ENCODE measurements around the gene UTP3.
"Not testable (repeated sequence)": the region's sequence is repeated elsewhere in the genome, so short reads cannot be mapped to it uniquely, and the experiment has no call there.

The UTP3 gene

GRCh38 chr4:70691661-70692060 lies 3.3 kb downstream of the UTP3 start:
- no peak for TF ChIP-seq CTCF (IDR thresholded peaks at IDR 0.05; ENCODE audit: low read depth, low read length)
- DNase-seq (ENCODE audit: extremely low read depth, low read depth), result no peak

- not testable (repeated sequence) for DNase-seq (ENCODE audit: extremely low read depth, low read depth)
These were observed 6.3 kb downstream of the UTP3 start for GRCh38 chr4:70694633-70695032.

GRCh38 chr4:70698435-70698834 lies 10.1 kb downstream of the UTP3 start:
- DNase-seq (ENCODE audit: extremely low read depth, low read depth), result not testable (repeated sequence)

- DNase-seq (ENCODE audit: extremely low read depth, low read depth), result no peak
- no peak for TF ChIP-seq CTCF (IDR thresholded peaks at IDR 0.05; ENCODE audit: low read depth, low read length)
These were observed 12.4 kb downstream of the UTP3 start for GRCh38 chr4:70700712-70701111.

GRCh38 chr4:70701271-70701670 lies 12.9 kb downstream of the UTP3 start:
- no peak for DNase-seq (ENCODE audit: extremely low read depth, low read depth)
- no peak for TF ChIP-seq CTCF (IDR thresholded peaks at IDR 0.05; ENCODE audit: low read depth, low read length)

GRCh38 chr4:70702592-70702991 lies 14.3 kb downstream of the UTP3 start:
- DNase-seq (ENCODE audit: extremely low read depth, low read depth), result not testable (repeated sequence)

GRCh38 chr4:70703619-70704214 lies 15.4 kb downstream of the UTP3 start:
- no peak for TF ChIP-seq CTCF (IDR thresholded peaks at IDR 0.05; ENCODE audit: low read depth, low read length)
- DNase-seq (ENCODE audit: extremely low read depth, low read depth), result no peak

- peak; percentile 34 for TF ChIP-seq CTCF (IDR thresholded peaks at IDR 0.05; ENCODE audit: low read depth, low read length)
- no peak for DNase-seq (ENCODE audit: extremely low read depth, low read depth)
These were observed 16.0 kb downstream of the UTP3 start for GRCh38 chr4:70704215-70704930.

- no peak for DNase-seq (ENCODE audit: extremely low read depth, low read depth)
- no peak for TF ChIP-seq CTCF (IDR thresholded peaks at IDR 0.05; ENCODE audit: low read depth, low read length)
These were observed 16.5 kb downstream of the UTP3 start for GRCh38 chr4:70704931-70705182.

All from AG09319 (cell line).